ENCODE measurements around the gene PIBF1. TPM values are rescaled to one million over a fixed set of nuclear protein-coding genes. Genes with fewer than 3 reads are reported as not detected.

The PIBF1 gene
- total RNA-seq, 2 donors from 2014 or later = 19.9 to 24.9 TPM

DNA sequence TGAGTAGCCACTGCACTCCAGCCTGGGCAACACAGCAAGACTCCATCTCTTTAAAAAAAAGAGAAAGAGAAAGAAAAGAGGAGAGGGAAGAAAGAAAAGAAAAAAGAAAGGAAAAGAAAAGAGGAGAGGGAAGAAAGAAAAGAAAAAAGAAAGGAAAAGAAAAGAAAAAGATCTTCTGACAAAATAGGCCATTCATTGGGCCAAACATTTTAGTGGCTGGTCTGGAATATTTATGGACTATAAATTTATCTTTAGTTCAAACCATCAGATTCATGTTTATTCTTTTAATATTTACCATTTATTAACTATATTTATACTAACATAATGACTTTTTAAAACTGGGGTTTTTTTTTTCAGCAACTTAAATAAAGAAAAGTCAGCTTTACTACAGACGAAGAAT is 191.3 kb downstream of the PIBF1 start:
- no peak overlapping the region for H3K4me3 ChIP-seq
- no peaks in the 10 kb centered on the region for H3K4me1 ChIP-seq (replicated peaks)
- DNase-seq (ENCODE audit: low spot score) = no peak
- WGBS = 79% methylated on average over 1 of the region's 1 CpG
- no peaks in the 10 kb centered on the region for H3K27me3 ChIP-seq (replicated peaks; ENCODE audit: insufficient read depth)
- no peaks in the 10 kb centered on the region for H3K9me3 ChIP-seq
- TF ChIP-seq, protein P1, sequence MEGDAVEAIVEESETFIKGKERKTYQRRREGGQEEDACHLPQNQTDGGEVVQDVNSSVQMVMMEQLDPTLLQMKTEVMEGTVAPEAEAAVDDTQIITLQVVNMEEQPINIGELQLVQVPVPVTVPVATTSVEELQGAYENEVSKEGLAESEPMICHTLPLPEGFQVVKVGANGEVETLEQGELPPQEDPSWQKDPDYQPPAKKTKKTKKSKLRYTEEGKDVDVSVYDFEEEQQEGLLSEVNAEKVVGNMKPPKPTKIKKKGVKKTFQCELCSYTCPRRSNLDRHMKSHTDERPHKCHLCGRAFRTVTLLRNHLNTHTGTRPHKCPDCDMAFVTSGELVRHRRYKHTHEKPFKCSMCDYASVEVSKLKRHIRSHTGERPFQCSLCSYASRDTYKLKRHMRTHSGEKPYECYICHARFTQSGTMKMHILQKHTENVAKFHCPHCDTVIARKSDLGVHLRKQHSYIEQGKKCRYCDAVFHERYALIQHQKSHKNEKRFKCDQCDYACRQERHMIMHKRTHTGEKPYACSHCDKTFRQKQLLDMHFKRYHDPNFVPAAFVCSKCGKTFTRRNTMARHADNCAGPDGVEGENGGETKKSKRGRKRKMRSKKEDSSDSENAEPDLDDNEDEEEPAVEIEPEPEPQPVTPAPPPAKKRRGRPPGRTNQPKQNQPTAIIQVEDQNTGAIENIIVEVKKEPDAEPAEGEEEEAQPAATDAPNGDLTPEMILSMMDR (IDR thresholded peaks at IDR 0.05) = no peak
- TF ChIP-seq POLR2A (IDR thresholded peaks at IDR 0.05) (no peak), POLR2AphosphoS5 (IDR thresholded peaks at IDR 0.05) (no peak)
- H3K36me3 ChIP-seq = no peaks in the 10 kb centered on the region
- no peak overlapping the region for H3K27ac ChIP-seq
- intact Hi-C loops (cut with DNase I) = no loop called here

DNA sequence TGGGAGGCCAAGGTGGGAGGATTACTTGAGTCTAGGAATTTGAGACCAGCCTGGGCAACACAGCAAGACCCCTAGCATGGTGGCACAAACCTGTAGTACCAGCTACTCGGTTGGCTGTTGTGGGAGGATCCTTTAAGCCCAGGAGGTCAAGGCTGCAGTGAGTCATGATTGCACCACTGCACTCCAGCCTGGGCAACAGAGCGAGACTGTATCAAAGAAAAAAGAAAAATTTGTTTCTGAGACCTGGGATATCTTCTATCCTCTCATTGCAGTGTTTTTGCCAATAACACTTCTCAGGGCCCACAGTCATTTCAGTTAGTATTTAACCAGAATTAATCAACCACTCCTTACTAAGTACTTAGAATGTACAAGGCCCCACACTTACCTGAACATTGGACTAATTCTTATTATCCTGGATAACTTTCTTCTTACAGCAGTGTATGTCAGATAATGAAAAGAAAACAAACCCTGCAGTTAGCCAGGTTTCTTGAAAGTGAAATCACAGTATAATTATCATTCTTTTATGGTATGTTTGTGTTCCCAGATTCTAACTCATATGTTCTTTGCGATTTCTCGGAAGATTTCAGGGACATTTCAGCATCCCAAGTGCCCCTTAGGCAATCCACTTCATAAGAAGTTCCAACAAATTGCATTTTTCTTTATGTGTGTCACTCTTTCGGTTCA is 201.3 kb downstream of the PIBF1 start:
- Histone ChIP-seq H3K27ac (no peak overlapping the region), H3K27me3 (replicated peaks; ENCODE audit: insufficient read depth) (no peaks in the 10 kb centered on the region), H3K36me3 (no peaks in the 10 kb centered on the region), H3K4me1 (replicated peaks) (no peaks in the 10 kb centered on the region), H3K9me3 (no peaks in the 10 kb centered on the region), H3K4me3 (no peak overlapping the region)
- TF ChIP-seq, protein P1 (IDR thresholded peaks at IDR 0.05) = no peak
- no peak for TF ChIP-seq POLR2A (IDR thresholded peaks at IDR 0.05)
- TF ChIP-seq POLR2AphosphoS5 (IDR thresholded peaks at IDR 0.05) = no peak
- DNase-seq (ENCODE audit: low spot score) = no peak
- intact Hi-C loops (cut with DNase I) = no loop called here
- WGBS = 82% methylated on average over 5 of the region's 5 CpGs

DNA sequence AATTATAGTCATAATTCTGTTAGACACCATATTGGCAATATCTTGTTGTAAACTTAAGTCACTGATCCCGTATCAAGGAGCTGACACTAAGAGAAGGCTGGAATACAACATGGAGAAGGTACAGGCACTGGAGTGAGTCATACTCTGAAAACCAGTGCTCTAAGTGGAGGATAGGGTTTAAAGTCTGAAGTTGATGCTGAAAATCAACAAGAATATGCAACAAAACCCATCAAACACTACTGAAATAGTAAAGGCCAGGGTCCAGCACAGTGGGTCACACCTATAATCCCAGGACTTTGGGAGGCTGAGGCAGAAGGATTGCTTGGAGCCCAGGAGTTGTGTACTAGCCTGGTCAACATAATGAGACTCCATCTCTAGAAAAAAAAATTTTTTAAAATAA is 203.7 kb downstream of the PIBF1 start:
- H3K9me3 ChIP-seq = no peaks in the 10 kb centered on the region
- 100% methylated on average over 1 of the region's 1 CpG for WGBS
- H3K27ac ChIP-seq = no peak overlapping the region
- no peaks in the 10 kb centered on the region for H3K27me3 ChIP-seq (replicated peaks; ENCODE audit: insufficient read depth)
- H3K4me1 ChIP-seq (replicated peaks) = no peaks in the 10 kb centered on the region
- TF ChIP-seq, protein P1 (IDR thresholded peaks at IDR 0.05) = no peak
- TF ChIP-seq POLR2A (IDR thresholded peaks at IDR 0.05) = no peak
- intact Hi-C loops (cut with DNase I) = no loop called here
- no peak overlapping the region for H3K4me3 ChIP-seq
- DNase-seq (ENCODE audit: low spot score) = no peak
- no peaks in the 10 kb centered on the region for H3K36me3 ChIP-seq

DNA sequence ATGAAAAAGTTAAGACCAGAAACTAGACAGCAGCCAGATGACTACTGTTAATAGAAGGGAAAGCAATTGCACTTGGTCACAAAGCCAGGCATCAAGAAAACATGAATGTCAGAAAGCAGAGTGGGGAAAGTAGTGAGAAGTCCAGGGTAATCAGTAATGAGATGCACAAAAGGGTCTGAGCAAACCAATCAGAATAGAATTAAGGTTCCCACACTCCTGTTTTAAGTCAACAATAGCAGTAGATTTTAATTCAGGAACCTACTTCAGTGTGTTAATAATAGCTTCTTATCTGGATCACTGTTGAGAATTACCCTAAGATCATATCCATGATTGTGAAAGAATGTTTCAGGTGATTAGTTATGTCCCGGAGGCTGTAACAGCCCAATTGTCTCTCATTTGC is 204.3 kb downstream of the PIBF1 start:
- H3K27ac ChIP-seq = no peak overlapping the region
- intact Hi-C loops (cut with DNase I) = no loop called here
- H3K4me3 ChIP-seq = no peak overlapping the region
- no peaks in the 10 kb centered on the region for H3K4me1 ChIP-seq (replicated peaks)
- WGBS = 86% methylated on average over 1 of the region's 1 CpG
- H3K27me3 ChIP-seq (replicated peaks; ENCODE audit: insufficient read depth) = no peaks in the 10 kb centered on the region
- no peaks in the 10 kb centered on the region for H3K9me3 ChIP-seq
- TF ChIP-seq POLR2AphosphoS5 (IDR thresholded peaks at IDR 0.05) = no peak
- TF ChIP-seq POLR2A (IDR thresholded peaks at IDR 0.05) = no peak
- TF ChIP-seq, protein P1 (IDR thresholded peaks at IDR 0.05) = no peak
- DNase-seq (ENCODE audit: low spot score) = no peak
- no peaks in the 10 kb centered on the region for H3K36me3 ChIP-seq

DNA sequence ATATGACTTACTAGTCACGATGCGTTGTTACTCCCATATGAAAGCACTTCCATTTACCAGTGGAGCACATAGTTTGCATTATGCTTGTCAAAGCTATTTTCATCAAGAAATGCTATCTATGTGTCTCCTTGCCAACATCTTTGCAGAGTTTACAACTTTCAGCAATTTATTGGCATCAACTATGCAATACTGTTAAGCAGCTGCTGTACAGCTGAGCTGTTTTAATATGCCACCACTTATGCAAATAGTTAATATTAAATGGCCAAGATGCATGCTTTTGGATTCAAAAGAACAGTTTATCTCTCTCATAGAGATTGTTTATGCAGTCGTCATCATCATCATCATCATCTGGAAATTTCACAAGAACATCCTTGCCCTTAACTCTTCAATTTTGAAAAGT is 209.0 kb downstream of the PIBF1 start:
- intact Hi-C loops (cut with DNase I) = no loop called here
- DNase-seq (ENCODE audit: low spot score) = no peak
- no peaks in the 10 kb centered on the region for H3K36me3 ChIP-seq
- H3K4me1 ChIP-seq (replicated peaks) = no peaks in the 10 kb centered on the region
- no peak overlapping the region for H3K27ac ChIP-seq
- 79% methylated on average over 3 of the region's 3 CpGs for WGBS
- H3K27me3 ChIP-seq (replicated peaks; ENCODE audit: insufficient read depth) = no peaks in the 10 kb centered on the region
- no peak overlapping the region for H3K4me3 ChIP-seq
- no peaks in the 10 kb centered on the region for H3K9me3 ChIP-seq
- no peak for TF ChIP-seq POLR2A (IDR thresholded peaks at IDR 0.05)
- no peak for TF ChIP-seq POLR2AphosphoS5 (IDR thresholded peaks at IDR 0.05)
- TF ChIP-seq, protein P1 (IDR thresholded peaks at IDR 0.05) = no peak
